Measurements from ENCODE around the gene COL6A2.

The COL6A2 gene

GRCh38 chr21:46154955-46155513 lies 57.1 kb downstream of the COL6A2 start:
- Mint-ChIP-seq H3K27ac (no peak overlapping the region), H3K4me3 (no peak overlapping the region), H3K4me1 (ENCODE audit: low read depth) (no peaks in the 10 kb centered on the region), H3K27me3 (ENCODE audit: low read depth) (no peaks in the 10 kb centered on the region), H3K9me3 (no peaks in the 10 kb centered on the region), H3K36me3 (ENCODE audit: low read depth) (no peaks in the 10 kb centered on the region)
- no peak for DNase-seq (ENCODE audit: low spot score)

GRCh38 chr21:46155514-46156377 lies 57.8 kb downstream of the COL6A2 start, which contains the start of gene FTCD:
FTCD (minus strand) TSS chr21:46155579; CDS start chr21:46155523, 56 bp downstream.
- H3K36me3 Mint-ChIP-seq (ENCODE audit: low read depth): no peaks in the 10 kb centered on the region
- no peaks in the 10 kb centered on the region for H3K4me1 Mint-ChIP-seq (ENCODE audit: low read depth)
- no peak within 1 kb of the TSS for H3K4me3 Mint-ChIP-seq
- DNase-seq (ENCODE audit: low spot score): no peak
- no peaks in the 10 kb centered on the region for H3K9me3 Mint-ChIP-seq
- H3K27ac Mint-ChIP-seq: no peak within 1 kb of the TSS
- H3K27me3 Mint-ChIP-seq (ENCODE audit: low read depth): no peaks in the 10 kb centered on the region

GRCh38 chr21:46156378-46156645 lies 58.4 kb downstream of the COL6A2 start:
- Mint-ChIP-seq H3K9me3 (no peaks in the 10 kb centered on the region), H3K4me3 (no peak overlapping the region), H3K27me3 (ENCODE audit: low read depth) (no peaks in the 10 kb centered on the region), H3K27ac (no peak overlapping the region), H3K4me1 (ENCODE audit: low read depth) (no peaks in the 10 kb centered on the region), H3K36me3 (ENCODE audit: low read depth) (no peaks in the 10 kb centered on the region)
- no peak for DNase-seq (ENCODE audit: low spot score)

DNA sequence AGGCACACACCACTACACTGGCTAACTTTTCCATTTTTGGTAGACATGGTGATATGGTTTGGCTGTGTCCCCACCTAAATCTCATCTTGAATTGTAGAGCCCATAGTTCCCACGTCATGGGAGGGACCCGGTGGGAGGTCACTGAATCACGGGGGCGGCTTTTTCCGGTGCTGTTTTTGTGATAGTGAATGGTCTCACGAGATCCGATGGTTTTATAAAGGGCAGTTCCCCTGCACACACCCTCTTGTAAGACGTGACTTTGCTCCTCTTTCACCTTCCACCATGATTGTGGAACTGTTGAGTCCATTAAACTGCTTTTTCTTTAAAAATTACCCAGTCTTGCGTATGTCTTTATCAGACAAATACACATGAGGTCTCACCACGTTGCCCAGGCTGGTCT lies 58.8 kb downstream of the COL6A2 start:
- no peaks in the 10 kb centered on the region for H3K36me3 Mint-ChIP-seq (ENCODE audit: low read depth)
- no peaks in the 10 kb centered on the region for H3K4me1 Mint-ChIP-seq (ENCODE audit: low read depth)
- H3K9me3 Mint-ChIP-seq: no peaks in the 10 kb centered on the region
- no peak for DNase-seq (ENCODE audit: low spot score)
- no peaks in the 10 kb centered on the region for H3K27me3 Mint-ChIP-seq (ENCODE audit: low read depth)
- no peak overlapping the region for H3K4me3 Mint-ChIP-seq
- H3K27ac Mint-ChIP-seq: no peak overlapping the region

DNA sequence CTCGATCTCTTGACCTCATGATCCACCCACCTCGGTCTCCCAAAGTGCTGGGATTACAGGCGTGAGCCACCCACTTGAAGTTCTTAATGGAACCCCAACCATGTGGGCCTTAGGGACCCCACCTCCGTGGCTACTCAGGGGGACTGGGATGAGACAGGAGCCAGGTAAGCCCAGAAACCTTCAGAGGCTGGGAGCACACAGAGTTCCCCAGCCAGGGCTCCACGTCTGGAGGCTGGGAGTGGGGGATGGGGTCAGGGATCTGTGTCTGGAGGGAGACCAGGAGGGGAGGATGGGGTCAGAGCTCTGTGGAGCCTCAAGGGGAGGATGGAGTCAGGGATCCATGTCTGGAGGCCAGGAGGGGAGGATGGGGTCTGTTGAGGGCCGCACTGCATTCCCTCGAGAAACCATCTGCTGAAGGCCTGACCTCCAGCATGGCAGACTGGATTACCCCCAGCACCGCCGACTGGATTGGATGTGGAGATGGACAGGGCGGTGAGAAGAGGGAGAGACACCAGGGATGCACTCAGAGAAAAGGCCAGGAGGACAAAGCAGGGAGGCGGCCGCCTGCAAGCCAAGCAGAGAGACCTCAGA lies 59.6 kb downstream of the COL6A2 start:
- no peak for DNase-seq (ENCODE audit: low spot score)
- Mint-ChIP-seq H3K27ac (no peak overlapping the region), H3K4me3 (no peak overlapping the region), H3K4me1 (ENCODE audit: low read depth) (no peaks in the 10 kb centered on the region), H3K36me3 (ENCODE audit: low read depth) (no peaks in the 10 kb centered on the region), H3K27me3 (ENCODE audit: low read depth) (no peaks in the 10 kb centered on the region), H3K9me3 (no peaks in the 10 kb centered on the region)

GRCh38 chr21:46157987-46158451 lies 60.1 kb downstream of the COL6A2 start:
- Mint-ChIP-seq H3K36me3 (ENCODE audit: low read depth) (no peaks in the 10 kb centered on the region), H3K4me3 (no peak overlapping the region), H3K27me3 (ENCODE audit: low read depth) (no peaks in the 10 kb centered on the region), H3K27ac (no peak overlapping the region), H3K4me1 (ENCODE audit: low read depth) (no peaks in the 10 kb centered on the region), H3K9me3 (no peaks in the 10 kb centered on the region)
- DNase-seq (ENCODE audit: low spot score): no peak

DNA sequence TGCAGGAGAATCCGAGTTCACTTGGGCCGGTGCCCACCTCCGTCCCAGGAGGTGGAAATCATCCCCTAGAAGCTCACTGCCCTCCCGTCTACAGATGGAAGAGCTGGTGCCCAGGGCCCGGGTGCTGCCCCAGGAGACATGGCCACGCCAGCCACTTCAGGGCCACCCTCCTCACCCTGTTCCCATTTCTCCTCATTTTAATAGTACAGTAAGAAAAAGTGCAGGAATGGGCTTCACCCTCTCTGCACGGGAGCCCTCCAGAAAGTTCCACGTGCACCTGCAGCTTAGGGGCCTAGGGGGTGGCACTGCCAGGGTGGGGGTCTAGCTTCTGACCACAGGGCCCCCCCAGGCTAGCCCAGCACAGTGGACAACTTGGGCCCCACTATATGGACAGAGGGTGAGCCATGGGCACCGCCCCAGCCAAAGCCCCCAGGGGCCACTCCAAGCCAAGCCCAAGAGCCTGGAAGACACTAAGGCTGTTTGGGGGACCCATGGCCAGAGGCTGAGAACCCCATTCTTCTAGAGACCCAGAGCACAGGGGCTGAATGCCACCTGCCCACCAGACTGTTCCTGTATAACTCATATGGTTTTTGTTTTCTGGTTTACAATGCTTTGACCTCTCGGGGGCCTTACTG lies 60.9 kb downstream of the COL6A2 start:
- Mint-ChIP-seq H3K4me3 (no peak overlapping the region), H3K27ac (no peak overlapping the region), H3K4me1 (ENCODE audit: low read depth) (no peaks in the 10 kb centered on the region), H3K36me3 (ENCODE audit: low read depth) (no peaks in the 10 kb centered on the region), H3K9me3 (no peaks in the 10 kb centered on the region), H3K27me3 (ENCODE audit: low read depth) (no peaks in the 10 kb centered on the region)
- no peak for DNase-seq (ENCODE audit: low spot score)

GRCh38 chr21:46159390-46159789 lies 61.5 kb downstream of the COL6A2 start:
- H3K27ac Mint-ChIP-seq: no peak overlapping the region
- H3K36me3 Mint-ChIP-seq (ENCODE audit: low read depth): no peaks in the 10 kb centered on the region
- no peaks in the 10 kb centered on the region for H3K27me3 Mint-ChIP-seq (ENCODE audit: low read depth)
- H3K4me1 Mint-ChIP-seq (ENCODE audit: low read depth): no peaks in the 10 kb centered on the region
- no peaks in the 10 kb centered on the region for H3K9me3 Mint-ChIP-seq
- no peak for DNase-seq (ENCODE audit: low spot score)
- no peak overlapping the region for H3K4me3 Mint-ChIP-seq

DNA sequence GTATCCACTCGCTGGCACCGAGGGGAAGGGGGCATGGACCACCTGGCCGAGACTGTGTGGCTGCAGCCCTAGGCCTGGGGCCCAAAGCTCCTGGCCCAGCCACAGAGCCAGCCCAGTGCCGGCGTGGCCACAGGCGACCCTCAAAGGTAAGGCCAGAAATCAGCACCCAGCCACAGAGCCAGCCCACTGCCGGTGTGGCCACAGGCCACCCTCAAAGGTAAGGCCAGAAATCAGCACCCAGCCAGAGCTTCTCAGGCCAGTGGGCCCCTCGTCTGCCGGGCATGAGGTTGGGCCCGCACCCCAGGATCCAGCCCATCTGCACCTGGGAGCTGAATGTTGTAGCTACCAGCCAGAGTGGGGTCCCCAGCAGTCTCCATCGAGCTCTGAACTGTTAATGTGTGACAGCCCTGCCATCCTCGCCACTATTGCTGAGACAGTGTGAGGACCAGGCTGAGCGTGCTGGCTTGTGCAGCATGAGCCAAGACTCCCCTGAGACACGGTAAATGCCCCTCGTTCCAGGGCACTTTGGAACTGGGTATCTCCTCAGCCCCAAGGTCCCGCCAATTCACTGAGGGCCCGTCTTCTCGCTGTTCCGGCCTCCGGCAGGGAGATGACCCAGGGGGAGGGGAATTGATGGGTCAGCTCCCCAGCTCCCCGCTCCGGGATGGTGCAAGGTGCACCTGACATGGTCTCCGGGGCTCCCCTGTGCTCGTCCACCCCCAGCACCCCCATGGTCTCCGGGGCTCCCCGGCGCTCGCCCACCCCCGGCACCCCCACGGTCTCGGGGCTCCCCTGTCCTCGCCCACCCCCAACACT lies 62.1 kb downstream of the COL6A2 start:
- no peak for DNase-seq (ENCODE audit: low spot score)
- no peaks in the 10 kb centered on the region for H3K4me1 Mint-ChIP-seq (ENCODE audit: low read depth)
- no peaks in the 10 kb centered on the region for H3K9me3 Mint-ChIP-seq
- H3K27me3 Mint-ChIP-seq (ENCODE audit: low read depth): no peaks in the 10 kb centered on the region
- H3K36me3 Mint-ChIP-seq (ENCODE audit: low read depth): no peaks in the 10 kb centered on the region
- H3K27ac Mint-ChIP-seq: no peak overlapping the region
- H3K4me3 Mint-ChIP-seq: no peak overlapping the region

DNA sequence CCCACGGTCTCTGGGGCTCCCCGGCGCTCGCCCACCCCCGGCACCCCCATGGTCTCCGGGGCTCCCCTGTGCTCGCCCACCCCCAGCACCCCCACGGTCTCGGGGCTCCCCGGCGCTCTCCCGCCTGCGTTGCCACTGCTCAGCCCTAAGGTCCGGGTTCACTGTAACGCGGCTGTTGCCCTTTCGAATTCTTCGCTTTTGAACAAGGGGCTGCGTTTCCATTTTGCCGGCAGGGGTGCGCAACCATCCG lies 62.7 kb downstream of the COL6A2 start:
- H3K36me3 Mint-ChIP-seq (ENCODE audit: low read depth): no peaks in the 10 kb centered on the region
- no peaks in the 10 kb centered on the region for H3K4me1 Mint-ChIP-seq (ENCODE audit: low read depth)
- H3K27me3 Mint-ChIP-seq (ENCODE audit: low read depth): no peaks in the 10 kb centered on the region
- H3K4me3 Mint-ChIP-seq: no peak overlapping the region
- no peak for DNase-seq (ENCODE audit: low spot score)
- no peaks in the 10 kb centered on the region for H3K9me3 Mint-ChIP-seq
- H3K27ac Mint-ChIP-seq: no peak overlapping the region

DNA sequence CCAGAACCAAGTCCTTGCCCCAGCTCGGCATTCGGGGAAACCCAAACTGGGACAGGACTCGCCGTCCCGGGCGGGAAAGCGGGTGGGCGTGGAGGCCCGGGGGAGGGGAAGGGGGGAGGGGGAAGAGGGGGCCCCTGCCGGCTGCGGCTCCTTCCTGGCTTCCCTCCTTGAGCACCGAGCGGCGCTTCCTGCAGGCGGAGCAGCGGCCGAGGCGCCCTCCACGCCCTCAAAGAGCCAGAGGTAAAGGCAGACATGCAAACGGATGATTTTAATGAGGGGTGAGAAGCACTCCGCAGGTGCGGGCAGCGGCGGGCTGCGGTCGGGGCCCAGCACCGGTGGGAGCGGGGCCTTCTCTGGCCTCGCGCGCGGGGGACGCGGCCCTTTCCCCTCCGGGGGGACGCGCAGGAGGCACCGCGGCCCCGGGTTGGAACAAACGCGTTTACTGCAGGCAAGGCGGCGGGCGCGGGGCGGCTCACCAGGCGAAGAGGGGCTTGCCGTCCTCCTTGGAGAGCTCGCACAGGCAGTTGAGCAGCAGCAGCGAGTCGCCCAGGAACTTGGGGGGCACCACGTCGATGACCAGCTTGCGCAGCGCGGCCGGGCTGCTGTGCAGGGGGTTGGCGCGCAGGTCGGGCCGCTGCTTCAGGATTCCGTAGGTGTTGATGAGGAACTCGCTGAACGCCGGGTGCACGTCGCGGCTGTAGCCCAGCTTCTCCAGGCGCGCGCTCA lies 63.2 kb downstream of the COL6A2 start:
- no peaks in the 10 kb centered on the region for H3K4me1 Mint-ChIP-seq (ENCODE audit: low read depth)
- no peak overlapping the region for H3K4me3 Mint-ChIP-seq
- DNase-seq (ENCODE audit: low spot score): no peak
- H3K27me3 Mint-ChIP-seq (ENCODE audit: low read depth): no peaks in the 10 kb centered on the region
- no peaks in the 10 kb centered on the region for H3K9me3 Mint-ChIP-seq
- no peak overlapping the region for H3K27ac Mint-ChIP-seq
- H3K36me3 Mint-ChIP-seq (ENCODE audit: low read depth): no peaks in the 10 kb centered on the region

- no peak for DNase-seq (ENCODE audit: low spot score)
- Mint-ChIP-seq H3K27ac (no peak overlapping the region), H3K36me3 (ENCODE audit: low read depth) (no peaks in the 10 kb centered on the region), H3K4me1 (ENCODE audit: low read depth) (no peaks in the 10 kb centered on the region), H3K9me3 (no peaks in the 10 kb centered on the region), H3K4me3 (no peak overlapping the region), H3K27me3 (ENCODE audit: low read depth) (no peaks in the 10 kb centered on the region)
Observed at GRCh38 chr21:46161633-46162592, 64.0 kb downstream of the COL6A2 start.
